SK-N-SH treated with all-trans-retinoic acid at 6 μM for 48 hours (cell line): ENCODE results near the gene GPR180.

ENCODE experiments used
- ATAC-seq: fragments of 200-7000 bp; cut with Tn5 transposase; 3 replicates; pipeline ENCODE4 v1.9.1; 2020; ENCODE audit warnings: mild to moderate bottlenecking, moderate library complexity
- ARNTL ChIP-seq: fragments of 450-650 bp; formaldehyde crosslinking; IDR thresholded peaks from 2 replicates; pipeline ENCODE4 v1.5.0; 2020; ENCODE audit warnings: low read depth, mild to moderate bottlenecking, moderate library complexity, borderline replicate concordance
- BACH2 ChIP-seq: fragments of 250-450 bp; sonication (Bioruptor Pico); IDR thresholded peaks from 2 replicates; pipeline ENCODE4 v1.9.0; 2021; ENCODE audit warnings: mild to moderate bottlenecking, borderline replicate concordance
- CSDC2 ChIP-seq: fragments of 250-450 bp; sonication (Bioruptor Pico); IDR thresholded peaks from 2 replicates; pipeline ENCODE4 v1.5.0; 2020; ENCODE audit warnings: mild to moderate bottlenecking, moderate library complexity
- CSRNP3 ChIP-seq: fragments of 250-450 bp; sonication (Bioruptor Pico); IDR thresholded peaks from 2 replicates; pipeline ENCODE4 v1.5.1; 2021; ENCODE audit warnings: mild to moderate bottlenecking, moderate library complexity
- ESRRG ChIP-seq: fragments of 250-450 bp; sonication (Bioruptor Pico); IDR thresholded peaks from 2 replicates; pipeline ENCODE4 v1.6.1; 2021; ENCODE audit warnings: mild to moderate bottlenecking
- GLIS3 ChIP-seq: fragments of 250-450 bp; sonication (Bioruptor Pico); IDR thresholded peaks from 2 replicates; pipeline ENCODE4 v1.5.0; 2020; ENCODE audit warnings: mild to moderate bottlenecking, moderate library complexity
- ISL1 ChIP-seq: fragments of 250-450 bp; sonication (Bioruptor Pico); IDR thresholded peaks from 2 replicates; pipeline ENCODE4 v2.1.2; 2022; ENCODE audit warnings: mild to moderate bottlenecking, moderate library complexity
- OSR1 ChIP-seq: fragments of 250-450 bp; sonication (Bioruptor Pico); IDR thresholded peaks from 2 replicates; pipeline ENCODE4 v1.8.0; 2022; ENCODE audit warnings: moderate library complexity, mild to moderate bottlenecking, inconsistent platforms
- PATZ1 ChIP-seq: fragments of 250-450 bp; sonication (Bioruptor Pico); IDR thresholded peaks from 2 replicates; pipeline ENCODE4 v1.8.0; 2020; ENCODE audit warnings: mild to moderate bottlenecking, moderate library complexity, borderline replicate concordance
- POU6F1 ChIP-seq: fragments of 250-450 bp; sonication (Bioruptor Pico); IDR thresholded peaks from 2 replicates; pipeline ENCODE4 v1.8.0; 2021; ENCODE audit warnings: low read depth, mild to moderate bottlenecking, moderate library complexity, borderline replicate concordance
- PPARA ChIP-seq: fragments of 250-450 bp; sonication (Bioruptor Pico); IDR thresholded peaks from 2 replicates; pipeline ENCODE4 v1.5.0; 2020; ENCODE audit warnings: mild to moderate bottlenecking, borderline replicate concordance
- RARB ChIP-seq: fragments of 250-450 bp; sonication (Bioruptor Pico); IDR thresholded peaks from 2 replicates; pipeline ENCODE4 v1.8.0; 2021; ENCODE audit warnings: mild to moderate bottlenecking, moderate library complexity
- SNAI2 ChIP-seq: fragments of 250-450 bp; sonication (Bioruptor Pico); IDR thresholded peaks from 2 replicates; pipeline ENCODE4 v1.5.0; 2020; ENCODE audit warnings: mild to moderate bottlenecking, moderate library complexity
- TCF4 ChIP-seq: fragments of 250-450 bp; sonication (Bioruptor Pico); IDR thresholded peaks from 2 replicates; pipeline ENCODE4 v1.8.0; 2021; ENCODE audit warnings: mild to moderate bottlenecking, moderate library complexity, borderline replicate concordance
- TOX ChIP-seq: fragments of 250-450 bp; sonication (Bioruptor Pico); IDR thresholded peaks from 2 replicates; pipeline ENCODE4 v1.8.0; 2021; ENCODE audit warnings: mild to moderate bottlenecking, moderate library complexity, borderline replicate concordance
- ZC3H10 ChIP-seq: fragments of 250-450 bp; sonication (Bioruptor Pico); IDR thresholded peaks from 2 replicates; pipeline ENCODE4 v1.5.1; 2021; ENCODE audit warnings: mild to moderate bottlenecking, moderate library complexity
- ZFP30 ChIP-seq: fragments of 450-650 bp; formaldehyde crosslinking; IDR thresholded peaks from 2 replicates; pipeline ENCODE4 v1.5.0; 2022; ENCODE audit warnings: mild to moderate bottlenecking, moderate library complexity
- ZNF565 ChIP-seq: fragments of 450-650 bp; formaldehyde crosslinking; conservative IDR thresholded peaks from 2 replicates; pipeline ENCODE4 v1.5.0; 2020; ENCODE audit warnings: low read depth, mild to moderate bottlenecking, moderate library complexity
- ZNF70 ChIP-seq: fragments of 450-650 bp; formaldehyde crosslinking; IDR thresholded peaks from 2 replicates; pipeline ENCODE4 v1.5.0; 2020; ENCODE audit warnings: mild to moderate bottlenecking, moderate library complexity
- ZNF8 ChIP-seq: fragments of 450-650 bp; formaldehyde crosslinking; IDR thresholded peaks from 2 replicates; pipeline ENCODE4 v1.5.0; 2020; ENCODE audit warnings: mild to moderate bottlenecking, moderate library complexity

Gene GPR180

GRCh38 chr13:94608586-94608985 lies 6.9 kb downstream of the GPR180 start:
- no peak for ATAC-seq
- TF ChIP-seq ESRRG (CRISPR knock-in tag) (no peak), ISL1 (CRISPR knock-in tag) (no peak), PPARA (CRISPR knock-in tag) (no peak), POU6F1 (CRISPR knock-in tag) (no peak), ARNTL (CRISPR knock-in tag) (no peak)

GRCh38 chr13:94609196-94609595 lies 7.5 kb downstream of the GPR180 start:
- no peak for ATAC-seq
- TF ChIP-seq ESRRG (CRISPR knock-in tag) (no peak), CSRNP3 (no peak), TCF4 (no peak), ZNF565 (CRISPR knock-in tag) (no peak), OSR1 (CRISPR knock-in tag) (no peak), GLIS3 (CRISPR knock-in tag) (no peak), ISL1 (CRISPR knock-in tag) (no peak), RARB (no peak), ZC3H10 (CRISPR knock-in tag) (no peak), ARNTL (CRISPR knock-in tag) (no peak), PPARA (CRISPR knock-in tag) (no peak), TOX (no peak), SNAI2 (CRISPR knock-in tag) (no peak), ZNF70 (CRISPR knock-in tag) (no peak)

GRCh38 chr13:94610475-94610874 lies 8.8 kb downstream of the GPR180 start:
- no peak for ATAC-seq
- TF ChIP-seq TCF4 (no peak), SNAI2 (CRISPR knock-in tag) (no peak), ZNF70 (CRISPR knock-in tag) (no peak), ARNTL (CRISPR knock-in tag) (no peak)

- TF ChIP-seq ARNTL (CRISPR knock-in tag) (no peak), PPARA (CRISPR knock-in tag) (no peak), BACH2 (CRISPR knock-in tag) (no peak), GLIS3 (CRISPR knock-in tag) (no peak), ZNF70 (CRISPR knock-in tag) (no peak), ZC3H10 (CRISPR knock-in tag) (no peak), TCF4 (no peak), ESRRG (CRISPR knock-in tag) (no peak), PATZ1 (no peak)
- no peak for ATAC-seq
Measured at GRCh38 chr13:94612050-94612449, 10.4 kb downstream of the GPR180 start.

GRCh38 chr13:94613051-94613450 lies 11.4 kb downstream of the GPR180 start:
- TF ChIP-seq RARB (no peak), ZNF8 (no peak), PPARA (CRISPR knock-in tag) (no peak)
- TF ChIP-seq, all 23 proteins: peak for 0
- ATAC-seq = no peak

GRCh38 chr13:94617389-94618000 lies 15.8 kb downstream of the GPR180 start:
- TF ChIP-seq ZNF565 (CRISPR knock-in tag) (no peak), ZC3H10 (CRISPR knock-in tag) (no peak), SNAI2 (CRISPR knock-in tag) (no peak), CSRNP3 (no peak), ARNTL (CRISPR knock-in tag) (no peak), PATZ1 (no peak), GLIS3 (CRISPR knock-in tag) (no peak), ZNF70 (CRISPR knock-in tag) (no peak), CSDC2 (CRISPR knock-in tag) (no peak), ZFP30 (CRISPR knock-in tag) (no peak), ESRRG (CRISPR knock-in tag) (no peak)
- peak; percentile 73; the same call in 2 of the 3 replicates for ATAC-seq
